Measurements from ENCODE around the gene DCST1.

DNA sequence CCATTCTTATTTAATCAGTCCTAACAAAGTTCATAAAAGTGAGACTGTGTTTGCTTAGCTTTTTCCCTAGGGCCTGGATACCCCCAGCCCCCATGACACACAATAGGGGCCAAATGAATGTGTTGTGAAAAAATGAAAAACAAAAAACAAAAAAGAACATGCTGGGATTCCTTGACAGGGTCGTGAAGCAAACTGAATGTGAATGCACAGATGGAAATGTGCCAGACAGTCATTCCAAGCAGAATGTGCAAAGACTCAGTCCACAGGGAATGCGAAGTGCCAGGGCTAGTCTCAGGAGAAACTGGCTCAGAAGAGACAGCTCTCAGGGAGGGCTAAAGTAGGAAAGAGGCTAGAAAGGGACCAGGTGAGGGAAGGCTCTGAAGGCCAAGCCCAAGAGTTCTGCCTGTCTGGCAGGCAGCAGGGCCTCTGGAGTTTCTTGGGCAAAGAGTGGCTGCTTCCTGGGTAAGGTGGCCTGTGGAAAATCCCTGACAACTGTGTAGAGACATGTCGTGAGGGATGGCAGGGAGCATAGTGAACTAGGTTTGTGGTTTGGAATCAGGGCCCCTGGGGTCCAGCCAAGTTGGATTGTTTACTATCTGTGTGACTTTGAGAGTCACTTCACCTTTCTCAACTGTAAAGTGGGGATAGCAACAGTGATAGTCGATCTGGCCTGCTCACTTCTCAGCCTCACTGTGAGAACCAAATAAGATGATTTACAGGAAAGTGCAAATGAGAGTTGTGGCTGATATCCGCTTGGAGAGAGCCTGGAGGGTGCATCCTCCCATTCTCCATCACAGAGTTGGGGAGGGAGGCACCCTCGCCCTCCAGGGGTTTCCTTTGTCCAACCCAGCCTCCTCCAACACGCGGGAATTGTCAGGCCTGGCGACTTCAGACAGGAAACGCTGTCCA is 16.3 kb downstream of the DCST1 start:
- TF ChIP-seq POLR2A (IDR thresholded peaks at IDR 0.05; ENCODE audit: borderline replicate concordance, extremely low read depth, insufficient read depth, insufficient read length) (no peak), CEBPB (IDR thresholded peaks at IDR 0.05; ENCODE audit: low read depth) (no peak), POLR2AphosphoS5 (IDR thresholded peaks at IDR 0.05; ENCODE audit: low read depth, low read length) (0 out of 2 replicates have a peak, but pooled peaks have one; percentile 32)
- TF ChIP-seq, protein P1, sequence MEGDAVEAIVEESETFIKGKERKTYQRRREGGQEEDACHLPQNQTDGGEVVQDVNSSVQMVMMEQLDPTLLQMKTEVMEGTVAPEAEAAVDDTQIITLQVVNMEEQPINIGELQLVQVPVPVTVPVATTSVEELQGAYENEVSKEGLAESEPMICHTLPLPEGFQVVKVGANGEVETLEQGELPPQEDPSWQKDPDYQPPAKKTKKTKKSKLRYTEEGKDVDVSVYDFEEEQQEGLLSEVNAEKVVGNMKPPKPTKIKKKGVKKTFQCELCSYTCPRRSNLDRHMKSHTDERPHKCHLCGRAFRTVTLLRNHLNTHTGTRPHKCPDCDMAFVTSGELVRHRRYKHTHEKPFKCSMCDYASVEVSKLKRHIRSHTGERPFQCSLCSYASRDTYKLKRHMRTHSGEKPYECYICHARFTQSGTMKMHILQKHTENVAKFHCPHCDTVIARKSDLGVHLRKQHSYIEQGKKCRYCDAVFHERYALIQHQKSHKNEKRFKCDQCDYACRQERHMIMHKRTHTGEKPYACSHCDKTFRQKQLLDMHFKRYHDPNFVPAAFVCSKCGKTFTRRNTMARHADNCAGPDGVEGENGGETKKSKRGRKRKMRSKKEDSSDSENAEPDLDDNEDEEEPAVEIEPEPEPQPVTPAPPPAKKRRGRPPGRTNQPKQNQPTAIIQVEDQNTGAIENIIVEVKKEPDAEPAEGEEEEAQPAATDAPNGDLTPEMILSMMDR (IDR thresholded peaks at IDR 0.05 in 2 of 3, conservative IDR thresholded peaks at IDR 0.05 in 1 of 3; ENCODE audit: borderline replicate concordance in 1 of 3, insufficient read depth in 1 of 3, low read depth in 2 of 3, low read length in 2 of 3): no peak
